ENCODE results near the gene TMEM18.

TMEM18 gene

GRCh38 chr2:636641-637405 lies 40.4 kb downstream of the TMEM18 start:
- H3K36me3 ChIP-seq (ENCODE audit: control insufficient read depth, insufficient read depth, low read length): no peaks in the 10 kb centered on the region
- H3K4me3 ChIP-seq (ENCODE audit: insufficient read depth, low read depth, low read length, poor library complexity, severe bottlenecking): peak overlapping the region; percentile 58
- H3K27ac ChIP-seq (ENCODE audit: insufficient read depth, low read length, poor library complexity, severe bottlenecking): no peak overlapping the region
- peak in 2 of 3 donors; percentile 10 to 38 for DNase-seq
- H3K9me3 ChIP-seq (ENCODE audit: control insufficient read depth, low read length): no peaks in the 10 kb centered on the region
- peaks cover 7% of the 10 kb centered on the region for H3K4me1 ChIP-seq (ENCODE audit: control insufficient read depth, insufficient read depth, low read length, poor library complexity, severe bottlenecking)
- H3K27me3 ChIP-seq (replicated peaks; ENCODE audit: control insufficient read depth, insufficient read depth, low read length, poor library complexity, severe bottlenecking): no peaks in the 10 kb centered on the region

- no peaks in the 10 kb centered on the region for H3K36me3 ChIP-seq (ENCODE audit: control insufficient read depth, insufficient read depth, low read length)
- no peaks in the 10 kb centered on the region for H3K27me3 ChIP-seq (replicated peaks; ENCODE audit: control insufficient read depth, insufficient read depth, low read length, poor library complexity, severe bottlenecking)
- peak overlapping the region; percentile 58 for H3K4me3 ChIP-seq (ENCODE audit: insufficient read depth, low read depth, low read length, poor library complexity, severe bottlenecking)
- no peak overlapping the region for H3K27ac ChIP-seq (ENCODE audit: insufficient read depth, low read length, poor library complexity, severe bottlenecking)
- no peak for DNase-seq
- H3K4me1 ChIP-seq (ENCODE audit: control insufficient read depth, insufficient read depth, low read length, poor library complexity, severe bottlenecking): peaks cover 7% of the 10 kb centered on the region
- H3K9me3 ChIP-seq (ENCODE audit: control insufficient read depth, low read length): no peaks in the 10 kb centered on the region
Measured at GRCh38 chr2:635687-636621, 41.3 kb downstream of the TMEM18 start.

- DNase-seq: no peak
- Histone ChIP-seq H3K9me3 (ENCODE audit: control insufficient read depth, low read length) (no peaks in the 10 kb centered on the region), H3K27me3 (replicated peaks; ENCODE audit: control insufficient read depth, insufficient read depth, low read length, poor library complexity, severe bottlenecking) (no peaks in the 10 kb centered on the region), H3K27ac (ENCODE audit: insufficient read depth, low read length, poor library complexity, severe bottlenecking) (no peak overlapping the region), H3K4me1 (ENCODE audit: control insufficient read depth, insufficient read depth, low read length, poor library complexity, severe bottlenecking) (peaks cover 7% of the 10 kb centered on the region), H3K36me3 (ENCODE audit: control insufficient read depth, insufficient read depth, low read length) (no peaks in the 10 kb centered on the region), H3K4me3 (ENCODE audit: insufficient read depth, low read depth, low read length, poor library complexity, severe bottlenecking) (no peak overlapping the region)
Measured at GRCh38 chr2:634636-635388, 42.4 kb downstream of the TMEM18 start.

- H3K36me3 ChIP-seq (ENCODE audit: control insufficient read depth, insufficient read depth, low read length): no peaks in the 10 kb centered on the region
- H3K27ac ChIP-seq (ENCODE audit: insufficient read depth, low read length, poor library complexity, severe bottlenecking): no peak overlapping the region
- H3K9me3 ChIP-seq (ENCODE audit: control insufficient read depth, low read length): no peaks in the 10 kb centered on the region
- H3K4me3 ChIP-seq (ENCODE audit: insufficient read depth, low read depth, low read length, poor library complexity, severe bottlenecking): no peak overlapping the region
- DNase-seq: no peak
- no peaks in the 10 kb centered on the region for H3K27me3 ChIP-seq (replicated peaks; ENCODE audit: control insufficient read depth, insufficient read depth, low read length, poor library complexity, severe bottlenecking)
- H3K4me1 ChIP-seq (ENCODE audit: control insufficient read depth, insufficient read depth, low read length, poor library complexity, severe bottlenecking): peaks cover 7% of the 10 kb centered on the region
Measured at GRCh38 chr2:634041-634440, 43.2 kb downstream of the TMEM18 start.

GRCh38 chr2:633371-633770 lies 43.8 kb downstream of the TMEM18 start:
- DNase-seq: no peak
- Histone ChIP-seq H3K27ac (ENCODE audit: insufficient read depth, low read length, poor library complexity, severe bottlenecking) (no peak overlapping the region), H3K36me3 (ENCODE audit: control insufficient read depth, insufficient read depth, low read length) (no peaks in the 10 kb centered on the region)

GRCh38 chr2:632471-632870 lies 44.7 kb downstream of the TMEM18 start:
- DNase-seq: no peak
- Histone ChIP-seq H3K4me1 (ENCODE audit: control insufficient read depth, insufficient read depth, low read length, poor library complexity, severe bottlenecking) (peaks cover 7% of the 10 kb centered on the region), H3K9me3 (ENCODE audit: control insufficient read depth, low read length) (no peaks in the 10 kb centered on the region), H3K27me3 (replicated peaks; ENCODE audit: control insufficient read depth, insufficient read depth, low read length, poor library complexity, severe bottlenecking) (no peaks in the 10 kb centered on the region), H3K27ac (ENCODE audit: insufficient read depth, low read length, poor library complexity, severe bottlenecking) (no peak overlapping the region), H3K4me3 (ENCODE audit: insufficient read depth, low read depth, low read length, poor library complexity, severe bottlenecking) (no peak overlapping the region), H3K36me3 (ENCODE audit: control insufficient read depth, insufficient read depth, low read length) (no peaks in the 10 kb centered on the region)

More at GRCh38 chr2:633371-633770, 43.8 kb downstream of the TMEM18 start:
- peaks cover 7% of the 10 kb centered on the region for H3K4me1 ChIP-seq (ENCODE audit: control insufficient read depth, insufficient read depth, low read length, poor library complexity, severe bottlenecking)
- H3K27me3 ChIP-seq (replicated peaks; ENCODE audit: control insufficient read depth, insufficient read depth, low read length, poor library complexity, severe bottlenecking): no peaks in the 10 kb centered on the region
- no peak overlapping the region for H3K4me3 ChIP-seq (ENCODE audit: insufficient read depth, low read depth, low read length, poor library complexity, severe bottlenecking)
- H3K9me3 ChIP-seq (ENCODE audit: control insufficient read depth, low read length): no peaks in the 10 kb centered on the region

- Histone ChIP-seq H3K36me3 (ENCODE audit: control insufficient read depth, insufficient read depth, low read length) (no peaks in the 10 kb centered on the region), H3K4me1 (ENCODE audit: control insufficient read depth, insufficient read depth, low read length, poor library complexity, severe bottlenecking) (peaks cover 5% of the 10 kb centered on the region), H3K4me3 (ENCODE audit: insufficient read depth, low read depth, low read length, poor library complexity, severe bottlenecking) (no peak overlapping the region), H3K9me3 (ENCODE audit: control insufficient read depth, low read length) (no peaks in the 10 kb centered on the region), H3K27ac (ENCODE audit: insufficient read depth, low read length, poor library complexity, severe bottlenecking) (no peak overlapping the region), H3K27me3 (replicated peaks; ENCODE audit: control insufficient read depth, insufficient read depth, low read length, poor library complexity, severe bottlenecking) (no peaks in the 10 kb centered on the region)
- DNase-seq: no peak
Measured at GRCh38 chr2:631741-632140, 45.5 kb downstream of the TMEM18 start.

GRCh38 chr2:630451-631320 lies 46.5 kb downstream of the TMEM18 start:
- H3K27me3 ChIP-seq (replicated peaks; ENCODE audit: control insufficient read depth, insufficient read depth, low read length, poor library complexity, severe bottlenecking): no peaks in the 10 kb centered on the region
- no peaks in the 10 kb centered on the region for H3K36me3 ChIP-seq (ENCODE audit: control insufficient read depth, insufficient read depth, low read length)
- no peak overlapping the region for H3K27ac ChIP-seq (ENCODE audit: insufficient read depth, low read length, poor library complexity, severe bottlenecking)
- no peak for DNase-seq
- H3K4me1 ChIP-seq (ENCODE audit: control insufficient read depth, insufficient read depth, low read length, poor library complexity, severe bottlenecking): no peaks in the 10 kb centered on the region
- no peaks in the 10 kb centered on the region for H3K9me3 ChIP-seq (ENCODE audit: control insufficient read depth, low read length)
- H3K4me3 ChIP-seq (ENCODE audit: insufficient read depth, low read depth, low read length, poor library complexity, severe bottlenecking): no peak overlapping the region

- no peak for DNase-seq
- no peaks in the 10 kb centered on the region for H3K4me1 ChIP-seq (ENCODE audit: control insufficient read depth, insufficient read depth, low read length, poor library complexity, severe bottlenecking)
Measured at GRCh38 chr2:629961-630360, 47.2 kb downstream of the TMEM18 start.

More at GRCh38 chr2:629961-630360, 47.2 kb downstream of the TMEM18 start:
- H3K36me3 ChIP-seq (ENCODE audit: control insufficient read depth, insufficient read depth, low read length): no peaks in the 10 kb centered on the region
- H3K27ac ChIP-seq (ENCODE audit: insufficient read depth, low read length, poor library complexity, severe bottlenecking): no peak overlapping the region
- H3K27me3 ChIP-seq (replicated peaks; ENCODE audit: control insufficient read depth, insufficient read depth, low read length, poor library complexity, severe bottlenecking): no peaks in the 10 kb centered on the region
- H3K4me3 ChIP-seq (ENCODE audit: insufficient read depth, low read depth, low read length, poor library complexity, severe bottlenecking): no peak overlapping the region
- H3K9me3 ChIP-seq (ENCODE audit: control insufficient read depth, low read length): no peaks in the 10 kb centered on the region

All from effector memory CD4-positive, alpha-beta T cell (primary cell).